HG02623 (cell line): ENCODE results near the gene GRAMD2B.
"Not testable (repeated sequence)": the region's sequence is repeated elsewhere in the genome, so short reads cannot be mapped to it uniquely, and the experiment has no call there.

Source experiments
- ATAC-seq: cut with Tn5 transposase; IDR thresholded peaks from one replicate; pipeline ENCODE4 v1.9.1; 2021; ENCODE audit warnings: moderate library complexity; ENCODE audit not compliant: unreplicated experiment

The GRAMD2B gene

GRCh38 chr5:126422994-126423788, at the start of gene GRAMD2B:
Gene GRAMD2B (plus strand): TSS chr5:126423409. CDS start chr5:126423607, 198 bp downstream.
- peak; percentile 79 for ATAC-seq

- ATAC-seq, result no peak
Measured at GRCh38 chr5:126374109-126374416, 49.1 kb upstream of the GRAMD2B start.

- no peak for ATAC-seq
Measured at GRCh38 chr5:126376443-126376842, 46.8 kb upstream of the GRAMD2B start.

GRCh38 chr5:126377424-126377823, 45.8 kb upstream of the GRAMD2B start:
- ATAC-seq, result no peak

- ATAC-seq, result not testable (repeated sequence)
Measured at GRCh38 chr5:126380316-126380715, 42.9 kb upstream of the GRAMD2B start.

GRCh38 chr5:126383246-126383645, 40.0 kb upstream of the GRAMD2B start:
- no peak for ATAC-seq

- no peak for ATAC-seq
Measured at GRCh38 chr5:126383776-126384175, 39.4 kb upstream of the GRAMD2B start.

- no peak for ATAC-seq
Measured at GRCh38 chr5:126384985-126385384, 38.2 kb upstream of the GRAMD2B start.

GRCh38 chr5:126385524-126386502, 37.4 kb upstream of the GRAMD2B start:
- no peak for ATAC-seq

- no peak for ATAC-seq
Measured at GRCh38 chr5:126389179-126389578, 34.0 kb upstream of the GRAMD2B start.

- ATAC-seq, result no peak
Measured at GRCh38 chr5:126390051-126390450, 33.2 kb upstream of the GRAMD2B start.

- ATAC-seq, result no peak
Measured at GRCh38 chr5:126391386-126391785, 31.8 kb upstream of the GRAMD2B start.

- ATAC-seq, result no peak
Measured at GRCh38 chr5:126394211-126394788, 28.9 kb upstream of the GRAMD2B start.

- ATAC-seq, result no peak
Measured at GRCh38 chr5:126395198-126395597, 28.0 kb upstream of the GRAMD2B start.

GRCh38 chr5:126395605-126396004, 27.6 kb upstream of the GRAMD2B start:
- ATAC-seq, result no peak

- ATAC-seq, result not testable (repeated sequence)
Measured at GRCh38 chr5:126396721-126397120, 26.5 kb upstream of the GRAMD2B start.

GRCh38 chr5:126398791-126399190, 24.4 kb upstream of the GRAMD2B start:
- no peak for ATAC-seq

- no peak for ATAC-seq
Measured at GRCh38 chr5:126400621-126401251, 22.5 kb upstream of the GRAMD2B start.

- no peak for ATAC-seq
Measured at GRCh38 chr5:126402621-126403555, 20.3 kb upstream of the GRAMD2B start.

GRCh38 chr5:126403876-126404275, 19.3 kb upstream of the GRAMD2B start:
- ATAC-seq, result no peak
